ENCODE data around the gene MAP3K5.

Gene MAP3K5

GRCh38 chr6:136795996-136796395 is 3.7 kb upstream of the MAP3K5 start:
- Histone ChIP-seq H3K4ac (ENCODE audit: low read depth, low read length) (no peak overlapping the region), H2BK12ac (ENCODE audit: low read length) (no peak overlapping the region), H3K27ac (ENCODE audit: low read depth, low read length) (no peak overlapping the region), H3K9ac (ENCODE audit: low read length) (no peak overlapping the region), H2BK120ac (ENCODE audit: insufficient read depth, low read length, poor library complexity) (no peak overlapping the region), H3K18ac (ENCODE audit: low read length) (no peak overlapping the region), H3K4me2 (ENCODE audit: low read length) (no peak overlapping the region), H3K4me1 (ENCODE audit: control insufficient read depth in 1 of 2, insufficient read depth in 2 of 2, low read length in 2 of 2) (peaks cover 0 to 7% of the 10 kb centered on the region in 2 experiments), H3K14ac (ENCODE audit: low read length) (no peak overlapping the region), H3K36me3 (ENCODE audit: control insufficient read depth in 1 of 2, insufficient read depth in 2 of 2, low read length in 2 of 2) (no peaks in the 10 kb centered on the region), H2BK5ac (ENCODE audit: low read depth, low read length, poor library complexity) (no peak overlapping the region), H4K12ac (ENCODE audit: low read depth, low read length) (no peak overlapping the region), H4K8ac (ENCODE audit: low read depth, low read length) (no peak overlapping the region), H3K79me2 (ENCODE audit: control insufficient read depth, insufficient read depth, low read length, poor library complexity) (peaks cover 3% of the 10 kb centered on the region), H3K9me3 (ENCODE audit: insufficient read depth, low read depth, low read length) (no peaks in the 10 kb centered on the region), H3K79me1 (ENCODE audit: low read length) (peaks cover 4% of the 10 kb centered on the region), H4K91ac (ENCODE audit: low read depth, low read length) (no peak overlapping the region), H3K4me3 (ENCODE audit: low read depth, low read length) (no peak overlapping the region), H3K23ac (ENCODE audit: low read length) (no peak overlapping the region), H2AK5ac (ENCODE audit: low read length) (no peak overlapping the region), H3K27me3 (ENCODE audit: insufficient read depth, low read length) (no peaks in the 10 kb centered on the region), H2AFZ (ENCODE audit: insufficient read depth, low read length, poor library complexity) (no peak overlapping the region)
- WGBS (ENCODE audit: extremely low coverage, insufficient coverage, insufficient read length), result no CpG with 5 or more reads among the region's 5 CpGs
- peak in 1 of 2 donors; percentile 1 for DNase-seq

GRCh38 chr6:136795386-136795785 is 3.1 kb upstream of the MAP3K5 start:
- no CpG with 5 or more reads among the region's 2 CpGs for WGBS (ENCODE audit: extremely low coverage, insufficient coverage, insufficient read length)
- H3K4me2 ChIP-seq (ENCODE audit: low read length), result no peak overlapping the region

GRCh38 chr6:136793363-136793762 is 1.1 kb upstream of the MAP3K5 start:
- Histone ChIP-seq H3K4me2 (ENCODE audit: low read length) (peak overlapping the region; percentile 68), H3K4me1 (ENCODE audit: control insufficient read depth in 1 of 2, insufficient read depth in 2 of 2, low read length in 2 of 2) (peaks cover 0 to 7% of the 10 kb centered on the region in 2 experiments)
- no CpG with 5 or more reads among the region's 8 CpGs for WGBS (ENCODE audit: extremely low coverage, insufficient coverage, insufficient read length)

More at GRCh38 chr6:136795386-136795785, 3.1 kb upstream of the MAP3K5 start:
- no peak overlapping the region for H2AFZ ChIP-seq (ENCODE audit: insufficient read depth, low read length, poor library complexity)
- H3K4me3 ChIP-seq (ENCODE audit: low read depth, low read length), result no peak overlapping the region
- H4K12ac ChIP-seq (ENCODE audit: low read depth, low read length), result no peak overlapping the region
- H4K91ac ChIP-seq (ENCODE audit: low read depth, low read length), result no peak overlapping the region
- H3K9ac ChIP-seq (ENCODE audit: low read length), result no peak overlapping the region
- no peaks in the 10 kb centered on the region for H3K36me3 ChIP-seq (ENCODE audit: control insufficient read depth in 1 of 2, insufficient read depth in 2 of 2, low read length in 2 of 2)
- no peak overlapping the region for H4K8ac ChIP-seq (ENCODE audit: low read depth, low read length)
- peaks cover 3% of the 10 kb centered on the region for H3K79me2 ChIP-seq (ENCODE audit: control insufficient read depth, insufficient read depth, low read length, poor library complexity)
- H3K18ac ChIP-seq (ENCODE audit: low read length), result no peak overlapping the region
- no peak overlapping the region for H2BK5ac ChIP-seq (ENCODE audit: low read depth, low read length, poor library complexity)
- no peak overlapping the region for H3K27ac ChIP-seq (ENCODE audit: low read depth, low read length)
- H3K23ac ChIP-seq (ENCODE audit: low read length), result no peak overlapping the region
- peaks cover 0 to 7% of the 10 kb centered on the region in 2 experiments for H3K4me1 ChIP-seq (ENCODE audit: control insufficient read depth in 1 of 2, insufficient read depth in 2 of 2, low read length in 2 of 2)
- H3K14ac ChIP-seq (ENCODE audit: low read length), result no peak overlapping the region
- no peak overlapping the region for H3K4ac ChIP-seq (ENCODE audit: low read depth, low read length)
- H3K27me3 ChIP-seq (ENCODE audit: insufficient read depth, low read length), result no peaks in the 10 kb centered on the region
- peaks cover 4% of the 10 kb centered on the region for H3K79me1 ChIP-seq (ENCODE audit: low read length)
- H2BK12ac ChIP-seq (ENCODE audit: low read length), result no peak overlapping the region
- H2BK120ac ChIP-seq (ENCODE audit: insufficient read depth, low read length, poor library complexity), result no peak overlapping the region
- no peak overlapping the region for H2AK5ac ChIP-seq (ENCODE audit: low read length)
- H3K9me3 ChIP-seq (ENCODE audit: insufficient read depth, low read depth, low read length), result no peaks in the 10 kb centered on the region
- no peak for DNase-seq

GRCh38 chr6:136792095-136792409 is 225 bp downstream of the MAP3K5 start:
- H4K8ac ChIP-seq (ENCODE audit: low read depth, low read length), result peak overlapping the region; percentile 11
- no peak overlapping the region for H3K23ac ChIP-seq (ENCODE audit: low read length)
- H3K18ac ChIP-seq (ENCODE audit: low read length), result peak overlapping the region; percentile 4
- no peak overlapping the region for H2AK5ac ChIP-seq (ENCODE audit: low read length)
- peak overlapping the region; percentile 80 for H3K4me3 ChIP-seq (ENCODE audit: low read depth, low read length)
- DNase-seq, result no peak
- no peak overlapping the region for H2BK120ac ChIP-seq (ENCODE audit: insufficient read depth, low read length, poor library complexity)
- no CpG with 5 or more reads among the region's 46 CpGs for WGBS (ENCODE audit: extremely low coverage, insufficient coverage, insufficient read length)
- H3K4me1 ChIP-seq (ENCODE audit: control insufficient read depth in 1 of 2, insufficient read depth in 2 of 2, low read length in 2 of 2), result peaks cover 0 to 7% of the 10 kb centered on the region in 2 experiments
- H2AFZ ChIP-seq (ENCODE audit: insufficient read depth, low read length, poor library complexity), result peak overlapping the region; percentile 56
- no peak overlapping the region for H3K27ac ChIP-seq (ENCODE audit: low read depth, low read length)
- H3K4ac ChIP-seq (ENCODE audit: low read depth, low read length), result no peak overlapping the region
- peaks cover 3% of the 10 kb centered on the region for H3K79me2 ChIP-seq (ENCODE audit: control insufficient read depth, insufficient read depth, low read length, poor library complexity)
- H3K4me2 ChIP-seq (ENCODE audit: low read length), result peak overlapping the region; percentile 68
- no peak overlapping the region for H2BK12ac ChIP-seq (ENCODE audit: low read length)
- H3K79me1 ChIP-seq (ENCODE audit: low read length), result peaks cover 4% of the 10 kb centered on the region
- H3K14ac ChIP-seq (ENCODE audit: low read length), result peak overlapping the region; percentile 42
- H4K12ac ChIP-seq (ENCODE audit: low read depth, low read length), result no peak overlapping the region
- H3K9ac ChIP-seq (ENCODE audit: low read length), result peak overlapping the region; percentile 23
- H3K9me3 ChIP-seq (ENCODE audit: insufficient read depth, low read depth, low read length), result no peaks in the 10 kb centered on the region
- no peaks in the 10 kb centered on the region for H3K27me3 ChIP-seq (ENCODE audit: insufficient read depth, low read length)
- peak overlapping the region; percentile 69 for H4K91ac ChIP-seq (ENCODE audit: low read depth, low read length)
- H2BK5ac ChIP-seq (ENCODE audit: low read depth, low read length, poor library complexity), result no peak overlapping the region
- H3K36me3 ChIP-seq (ENCODE audit: control insufficient read depth in 1 of 2, insufficient read depth in 2 of 2, low read length in 2 of 2), result no peaks in the 10 kb centered on the region

More at GRCh38 chr6:136793363-136793762, 1.1 kb upstream of the MAP3K5 start:
- Histone ChIP-seq H3K4me3 (ENCODE audit: low read depth, low read length) (no peak overlapping the region), H3K27me3 (ENCODE audit: insufficient read depth, low read length) (no peaks in the 10 kb centered on the region), H3K36me3 (ENCODE audit: control insufficient read depth in 1 of 2, insufficient read depth in 2 of 2, low read length in 2 of 2) (no peaks in the 10 kb centered on the region), H4K12ac (ENCODE audit: low read depth, low read length) (no peak overlapping the region), H2BK120ac (ENCODE audit: insufficient read depth, low read length, poor library complexity) (no peak overlapping the region), H3K9ac (ENCODE audit: low read length) (no peak overlapping the region), H3K4ac (ENCODE audit: low read depth, low read length) (no peak overlapping the region), H3K27ac (ENCODE audit: low read depth, low read length) (no peak overlapping the region), H3K79me2 (ENCODE audit: control insufficient read depth, insufficient read depth, low read length, poor library complexity) (peaks cover 3% of the 10 kb centered on the region), H4K91ac (ENCODE audit: low read depth, low read length) (no peak overlapping the region), H2AK5ac (ENCODE audit: low read length) (no peak overlapping the region), H4K8ac (ENCODE audit: low read depth, low read length) (no peak overlapping the region), H3K79me1 (ENCODE audit: low read length) (peaks cover 4% of the 10 kb centered on the region), H3K23ac (ENCODE audit: low read length) (no peak overlapping the region), H2AFZ (ENCODE audit: insufficient read depth, low read length, poor library complexity) (no peak overlapping the region), H2BK12ac (ENCODE audit: low read length) (no peak overlapping the region), H2BK5ac (ENCODE audit: low read depth, low read length, poor library complexity) (no peak overlapping the region), H3K18ac (ENCODE audit: low read length) (no peak overlapping the region), H3K9me3 (ENCODE audit: insufficient read depth, low read depth, low read length) (no peaks in the 10 kb centered on the region), H3K14ac (ENCODE audit: low read length) (no peak overlapping the region)
- DNase-seq, result peak in 1 of 2 donors; percentile 12

Measured in trophoblast cell (in vitro differentiated cells and primary cell).